ENCODE data around the gene HPN.

- TF ChIP-seq, protein P1, sequence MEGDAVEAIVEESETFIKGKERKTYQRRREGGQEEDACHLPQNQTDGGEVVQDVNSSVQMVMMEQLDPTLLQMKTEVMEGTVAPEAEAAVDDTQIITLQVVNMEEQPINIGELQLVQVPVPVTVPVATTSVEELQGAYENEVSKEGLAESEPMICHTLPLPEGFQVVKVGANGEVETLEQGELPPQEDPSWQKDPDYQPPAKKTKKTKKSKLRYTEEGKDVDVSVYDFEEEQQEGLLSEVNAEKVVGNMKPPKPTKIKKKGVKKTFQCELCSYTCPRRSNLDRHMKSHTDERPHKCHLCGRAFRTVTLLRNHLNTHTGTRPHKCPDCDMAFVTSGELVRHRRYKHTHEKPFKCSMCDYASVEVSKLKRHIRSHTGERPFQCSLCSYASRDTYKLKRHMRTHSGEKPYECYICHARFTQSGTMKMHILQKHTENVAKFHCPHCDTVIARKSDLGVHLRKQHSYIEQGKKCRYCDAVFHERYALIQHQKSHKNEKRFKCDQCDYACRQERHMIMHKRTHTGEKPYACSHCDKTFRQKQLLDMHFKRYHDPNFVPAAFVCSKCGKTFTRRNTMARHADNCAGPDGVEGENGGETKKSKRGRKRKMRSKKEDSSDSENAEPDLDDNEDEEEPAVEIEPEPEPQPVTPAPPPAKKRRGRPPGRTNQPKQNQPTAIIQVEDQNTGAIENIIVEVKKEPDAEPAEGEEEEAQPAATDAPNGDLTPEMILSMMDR (IDR thresholded peaks at IDR 0.05; ENCODE audit: low read length), result peak; percentile 95
- no peak for TF ChIP-seq EZH2phosphoT487 (IDR thresholded peaks at IDR 0.05; ENCODE audit: low read length)
- TF ChIP-seq EZH2 (optimal IDR thresholded peaks at IDR 0.05; ENCODE audit: low read depth, low read length), result no peak
Observed at GRCh38 chr19:35114353-35115176, 73.0 kb downstream of the HPN start.

Measured in MM.1S (cell line).